ENCODE measurements around the gene HOMEZ.

GRCh38 chr14:23307687-23308644, 22.0 kb upstream of the HOMEZ start:
- TF ChIP-seq EZH2 (IDR thresholded peaks at IDR 0.05; ENCODE audit: borderline replicate concordance, low read depth, low read length, severe bottlenecking) = no peak
- no peak for TF ChIP-seq CTCF (IDR thresholded peaks at IDR 0.05; ENCODE audit: borderline replicate concordance, extremely low read depth, low read length, poor library complexity, severe bottlenecking)

Measured in DND-41 (cell line).